CD4-positive, alpha-beta T cell (primary cell): ENCODE results near the gene PHACTR3. TPM values are rescaled to one million over a fixed set of nuclear protein-coding genes. Genes with fewer than 3 reads are reported as not detected.

ENCODE experiments used
- ATAC-seq: fragments of 200-7000 bp; cut with Tn5 transposase; one replicate; pipeline ENCODE4 v1.10.0; 2022; ENCODE audit warnings: mild to moderate bottlenecking; ENCODE audit not compliant: poor library complexity
- CTCF ChIA-PET: fragments of 350-600 bp; sonication (Branson Sonifier 250); formaldehyde crosslinking; loops from one replicate; lab custom pipeline; 2021; ENCODE audit warnings: antibody characterized with exemption, inconsistent platforms; lab: Charles Lee
- POLR2A ChIA-PET: fragments of 350-600 bp; sonication (Branson Sonifier 250); formaldehyde crosslinking; loops from one replicate; lab custom pipeline; 2021; ENCODE audit warnings: antibody characterized with exemption, inconsistent platforms; lab: Charles Lee
- DNase-seq, 14 experiments: peaks; one replicate each; pipeline ENCODE4 v3.0.0-alpha.2; 2013 to 2020; ENCODE audit warnings: mixed read lengths in 2 of 14
- H3K27ac ChIP-seq, 2 donors: one replicate each; pipeline versions ENCODE4 v1.5.1 to v1.7.0; 2013; ENCODE audit warnings: low read length in 2 of 2, low read depth in 1 of 2, mild to moderate bottlenecking in 1 of 2
- H3K27me3 ChIP-seq, 2 experiments: 1 replicate in 1 of 2; 2 replicates in 1 of 2; pipeline versions ENCODE4 v1.6.1 to v1.7.0; 2013; ENCODE audit warnings: low read length in 2 of 2, control low read depth in 1 of 2, mild to moderate bottlenecking in 1 of 2, moderate library complexity in 1 of 2; ENCODE audit not compliant: insufficient read depth in 2 of 2, control insufficient read depth in 1 of 2
- H3K36me3 ChIP-seq: one replicate; pipeline ENCODE4 v1.6.1; 2013; ENCODE audit warnings: low read length, control low read depth; ENCODE audit not compliant: insufficient read depth
- H3K4me1 ChIP-seq: one replicate; pipeline ENCODE4 v1.6.1; 2013; ENCODE audit warnings: low read length, control low read depth; ENCODE audit not compliant: insufficient read depth
- H3K4me3 ChIP-seq: one replicate; pipeline ENCODE4 v1.5.1; 2013; ENCODE audit warnings: mild to moderate bottlenecking, low read length, moderate library complexity
- H3K9me3 ChIP-seq, 2 experiments: 1 replicate in 1 of 2; 2 replicates in 1 of 2; pipeline versions ENCODE4 v1.6.1 to v1.7.0; 2013; ENCODE audit warnings: low read length in 2 of 2, mild to moderate bottlenecking in 2 of 2, control low read depth in 1 of 2, moderate library complexity in 1 of 2; ENCODE audit not compliant: control insufficient read depth in 1 of 2, insufficient read depth in 1 of 2
- H3K27ac Mint-ChIP-seq: one replicate; pipeline ENCODE4 v1.8.0; 2020; ENCODE audit warnings: mixed read lengths
- H3K27me3 Mint-ChIP-seq: one replicate; pipeline ENCODE4 v1.8.0; 2021; ENCODE audit warnings: mixed read lengths
- H3K36me3 Mint-ChIP-seq: one replicate; pipeline ENCODE4 v1.8.0; 2021; ENCODE audit warnings: low read depth, mixed read lengths
- H3K4me1 Mint-ChIP-seq: one replicate; pipeline ENCODE4 v1.8.0; 2021; ENCODE audit warnings: low read depth, mixed read lengths
- H3K4me3 Mint-ChIP-seq: one replicate; pipeline ENCODE4 v1.8.0; 2020; ENCODE audit warnings: mild to moderate bottlenecking, mixed read lengths
- H3K9me3 Mint-ChIP-seq: one replicate; pipeline ENCODE4 v1.8.0; 2020; ENCODE audit warnings: mixed read lengths
- CTCF ChIP-seq: fragments of 200-600 bp; IDR thresholded peaks from one replicate; pipeline ENCODE4 v1.8.0; 2022; ENCODE audit warnings: antibody characterized with exemption, mild to moderate bottlenecking
- intact Hi-C, 2 experiments: fragments of 100-400 bp; cut with DNase I in 1 of 2; cut with micrococcal nuclease in 1 of 2; formaldehyde crosslinking; loops; one replicate each; pipeline versions ENCODE4 v1.15.1 to v1.9.0; 2023 to 2025; cut with DNase I, micrococcal nuclease
- total RNA-seq, 174 experiments: library from RNA in 2 of 174; stranded (reverse) in 2 of 174; gene quantifications; one replicate each; pipeline ENCODE4 v1.2.3 and lab custom pipeline; 2021 to 2026

Gene PHACTR3
- total RNA-seq, 2 experiments from 2014 or later, result not detected

DNA sequence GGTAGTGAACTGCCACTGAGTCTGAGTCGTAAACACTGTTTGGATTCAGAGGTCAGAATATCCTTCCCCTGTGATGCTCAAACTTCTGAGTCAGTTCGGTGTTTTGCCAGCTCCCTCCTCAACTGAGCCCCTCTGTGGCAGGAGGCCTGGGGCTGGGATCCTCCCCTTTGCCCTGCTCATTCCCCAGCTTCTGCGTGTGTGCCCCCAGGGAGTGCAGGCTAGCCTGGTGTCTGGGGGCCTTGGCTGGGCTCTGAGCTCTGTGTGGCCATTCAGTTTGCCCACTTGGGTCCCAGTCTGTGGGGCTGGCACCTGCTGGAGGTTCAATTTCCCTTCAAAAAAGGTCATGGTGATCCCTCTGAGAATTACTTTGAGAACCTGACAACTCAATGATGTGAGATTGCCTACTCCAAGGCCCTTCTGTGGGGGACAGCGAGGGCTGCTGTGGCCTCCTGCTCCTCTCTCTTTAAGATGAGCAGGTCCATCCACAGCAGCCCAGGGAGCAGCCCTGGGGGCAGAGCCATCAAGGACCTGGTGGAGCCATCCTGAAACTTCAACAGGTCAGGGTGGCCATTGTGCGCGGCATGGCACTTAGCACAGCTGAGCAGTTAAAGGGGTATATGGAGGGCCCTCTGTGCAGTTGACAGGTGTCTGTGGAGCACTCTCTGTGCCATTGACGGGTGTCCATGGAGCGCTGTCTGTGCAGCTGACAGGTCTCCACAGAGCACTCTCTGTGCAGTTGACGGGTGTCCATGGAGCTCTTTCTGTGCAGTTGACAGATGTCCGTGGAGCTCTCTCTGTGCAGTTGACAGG lies 181.9 kb downstream of the PHACTR3 start:
- Histone ChIP-seq H3K27me3 (peaks cover 0 to 3% of the 10 kb centered on the region in 2 experiments), H3K27ac (no peak overlapping the region), H3K4me1 (no peaks in the 10 kb centered on the region), H3K9me3 (peaks cover 0 to 3% of the 10 kb centered on the region in 2 experiments), H3K36me3 (no peaks in the 10 kb centered on the region), H3K4me3 (no peak overlapping the region)
- DNase-seq (peak in 1 of 14 experiments; percentile 2), ATAC-seq (no peak)
- Mint-ChIP-seq H3K4me3 (no peak overlapping the region), H3K9me3 (no peaks in the 10 kb centered on the region), H3K4me1 (no peaks in the 10 kb centered on the region), H3K27ac (no peak overlapping the region), H3K27me3 (peaks cover 26% of the 10 kb centered on the region), H3K36me3 (no peaks in the 10 kb centered on the region)
- intact Hi-C loops, result no loop called here
- ChIA-PET CTCF (no interaction called here), POLR2A (no interaction called here)
- TF ChIP-seq CTCF, result no peak

GRCh38 chr20:59786801-59787537 lies 182.6 kb downstream of the PHACTR3 start:
- CTCF ChIA-PET, result no interaction called here
- POLR2A ChIA-PET, result no interaction called here

DNA sequence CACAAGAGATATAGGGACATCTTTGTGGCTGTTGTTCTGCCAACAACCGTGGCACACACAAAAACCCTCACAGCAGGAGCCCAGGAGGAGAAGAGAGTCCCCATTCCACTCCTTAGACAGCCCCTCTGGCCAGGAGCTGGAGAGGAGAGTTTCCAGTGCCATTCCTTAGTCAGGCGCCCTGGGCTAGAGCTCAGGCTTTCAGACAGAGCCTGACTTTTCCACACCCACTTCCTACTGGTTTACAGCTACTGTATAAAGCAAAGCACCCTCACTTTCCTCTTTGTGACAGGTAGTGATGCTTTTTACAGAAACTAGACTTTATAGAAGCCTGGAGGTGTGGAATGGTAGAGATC lies 183.2 kb downstream of the PHACTR3 start:
- H3K4me3 ChIP-seq, result no peak overlapping the region
- H3K27ac Mint-ChIP-seq, result no peak overlapping the region
- intact Hi-C loops, result no loop called here
- H3K36me3 ChIP-seq, result no peaks in the 10 kb centered on the region
- ATAC-seq, result no peak
- ChIA-PET POLR2A (no interaction called here), CTCF (no interaction called here)
- no peak overlapping the region for H3K4me3 Mint-ChIP-seq
- peaks cover 0 to 3% of the 10 kb centered on the region in 2 experiments for H3K27me3 ChIP-seq
- peaks cover 0 to 6% of the 10 kb centered on the region in 2 experiments for H3K9me3 ChIP-seq
- peaks cover 2% of the 10 kb centered on the region for H3K9me3 Mint-ChIP-seq
- H3K4me1 Mint-ChIP-seq, result no peaks in the 10 kb centered on the region
- no peak overlapping the region for H3K27ac ChIP-seq
- TF ChIP-seq CTCF, result no peak
- no peaks in the 10 kb centered on the region for H3K36me3 Mint-ChIP-seq
- peaks cover 34% of the 10 kb centered on the region for H3K27me3 Mint-ChIP-seq
- peak in 1 of 14 experiments; percentile 1 for DNase-seq
- no peaks in the 10 kb centered on the region for H3K4me1 ChIP-seq

More at GRCh38 chr20:59786801-59787537, 182.6 kb downstream of the PHACTR3 start:
- Mint-ChIP-seq H3K27me3 (peaks cover 29% of the 10 kb centered on the region), H3K4me1 (no peaks in the 10 kb centered on the region), H3K36me3 (no peaks in the 10 kb centered on the region), H3K9me3 (no peaks in the 10 kb centered on the region), H3K4me3 (no peak overlapping the region), H3K27ac (no peak overlapping the region)
- Histone ChIP-seq H3K27me3 (peaks cover 0 to 3% of the 10 kb centered on the region in 2 experiments), H3K9me3 (peaks cover 0 to 3% of the 10 kb centered on the region in 2 experiments), H3K4me3 (no peak overlapping the region), H3K4me1 (no peaks in the 10 kb centered on the region), H3K27ac (no peak overlapping the region), H3K36me3 (no peaks in the 10 kb centered on the region)
- intact Hi-C loops, result no loop called here
- DNase-seq (peak in 1 of 14 experiments; percentile 1), ATAC-seq (no peak)
- TF ChIP-seq CTCF, result no peak
